Activated T-cell treated with anti-CD3 and anti-CD28 coated beads for 4 hours (primary cell): ENCODE measurements around the gene DMGDH.

Experiments used
- DNase-seq: peaks from one replicate; pipeline ENCODE4 v3.0.0-alpha.2; 2020

Gene DMGDH

DNA sequence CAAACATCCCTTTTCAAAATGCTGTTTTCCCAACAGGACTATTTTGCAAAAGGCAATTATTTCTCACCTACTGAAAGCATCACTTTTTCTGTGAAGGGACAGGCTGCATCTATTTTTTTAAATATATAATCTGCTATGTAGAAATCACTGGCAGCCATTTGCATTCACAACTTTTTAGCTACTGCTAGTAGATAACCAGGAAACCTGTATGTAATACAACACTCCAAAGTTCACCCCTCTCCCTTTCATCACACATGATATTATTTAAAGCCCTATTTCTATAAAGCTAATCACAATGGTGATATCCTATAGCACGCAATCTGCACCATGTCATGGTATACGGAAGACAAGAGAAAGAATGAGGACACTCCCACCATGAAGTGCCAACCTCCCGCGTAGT is 9.8 kb downstream of the DMGDH start:
- no peak for DNase-seq

DNA sequence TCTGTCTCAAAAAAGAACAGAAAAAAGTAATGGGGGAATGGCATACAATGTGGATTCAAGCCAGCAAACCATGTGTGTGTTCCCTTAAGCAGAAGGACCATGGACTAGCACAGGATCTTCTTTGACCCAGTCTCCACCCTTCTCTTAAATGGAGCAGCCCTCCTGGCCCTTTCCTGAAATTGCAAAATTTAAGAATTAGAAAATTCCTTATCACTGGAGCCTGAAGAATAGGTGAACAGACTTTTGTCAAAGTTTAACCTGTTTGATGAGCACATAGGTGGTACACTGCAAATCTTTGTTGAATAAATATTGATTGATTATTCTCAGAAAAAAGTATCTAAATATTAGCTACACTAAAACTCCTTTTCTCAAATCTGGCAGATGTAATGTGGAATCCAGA is 12.6 kb downstream of the DMGDH start:
- no peak for DNase-seq

DNA sequence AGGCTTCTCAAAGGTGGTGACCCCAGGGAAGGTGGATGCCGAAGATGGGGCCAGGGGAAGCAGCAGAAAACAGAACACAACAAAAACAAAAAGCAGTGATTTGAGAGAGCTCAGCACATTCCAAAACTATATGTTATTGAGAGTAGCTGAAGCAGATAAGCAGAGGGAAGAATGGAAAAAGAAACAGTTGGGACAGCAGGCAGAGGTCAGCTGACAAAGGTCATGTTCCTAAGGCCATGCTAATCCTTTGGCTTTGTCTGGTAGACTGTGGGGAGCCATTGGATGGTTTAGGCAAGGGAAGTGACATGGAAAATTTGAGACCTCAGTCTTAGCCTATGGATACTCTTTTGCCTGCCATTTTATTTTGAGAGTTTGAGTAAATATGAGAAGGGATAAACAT is 14.5 kb downstream of the DMGDH start:
- DNase-seq = no peak

DNA sequence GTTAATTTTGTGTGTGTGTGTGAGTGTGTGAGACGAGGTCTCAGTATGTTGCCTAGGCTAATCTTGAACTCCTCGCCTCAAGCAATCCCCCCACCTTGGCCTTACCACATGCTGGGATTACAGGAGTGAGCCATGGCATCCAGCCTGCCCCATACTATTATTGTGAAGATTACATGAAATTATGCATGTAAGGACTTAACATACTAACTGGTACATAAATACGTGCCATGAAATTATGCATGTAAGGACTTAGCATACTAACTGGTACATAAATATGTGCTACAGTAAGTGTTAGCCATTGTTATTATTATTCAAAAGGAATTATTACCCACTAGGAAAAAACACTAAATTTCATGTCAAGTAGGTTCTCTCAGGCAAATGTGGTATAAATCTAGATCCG is 16.2 kb downstream of the DMGDH start:
- DNase-seq = no peak

DNA sequence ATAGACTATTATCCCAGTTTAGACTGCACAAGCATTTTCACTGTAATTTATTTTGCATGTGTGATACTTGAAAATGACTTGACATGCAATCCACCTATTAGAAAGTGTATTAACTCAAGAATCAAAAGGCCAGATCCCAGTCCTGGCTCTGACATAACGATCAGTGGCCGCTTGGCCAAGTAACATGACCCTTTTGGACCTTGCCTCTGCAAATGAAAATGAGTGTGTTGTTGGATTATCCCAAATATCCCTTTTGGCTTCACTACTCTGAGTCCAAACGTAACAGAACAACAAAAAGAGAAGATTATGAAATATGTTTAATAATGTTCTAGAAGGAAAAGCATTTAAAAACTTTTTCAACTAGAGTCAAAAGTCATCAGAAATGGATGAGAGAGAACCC is 19.0 kb downstream of the DMGDH start:
- no peak for DNase-seq

DNA sequence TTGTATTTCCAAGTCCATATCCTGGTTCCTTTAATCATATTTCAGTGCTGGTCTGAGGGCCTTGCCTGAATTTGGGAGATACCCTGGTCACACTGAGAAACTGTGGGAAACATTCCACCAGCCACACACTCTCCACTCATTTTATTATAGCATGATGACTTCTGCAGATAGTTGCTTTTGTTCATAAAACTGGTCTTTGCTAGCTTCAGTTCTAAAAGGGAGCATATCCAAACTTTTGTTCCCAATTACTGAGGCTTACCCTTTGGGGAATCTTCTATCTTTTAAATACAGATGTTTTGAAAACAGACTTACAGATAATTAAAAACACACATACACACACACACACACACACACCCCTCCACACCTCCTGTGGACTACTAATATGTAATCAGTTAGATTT is 21.0 kb downstream of the DMGDH start:
- DNase-seq = no peak

DNA sequence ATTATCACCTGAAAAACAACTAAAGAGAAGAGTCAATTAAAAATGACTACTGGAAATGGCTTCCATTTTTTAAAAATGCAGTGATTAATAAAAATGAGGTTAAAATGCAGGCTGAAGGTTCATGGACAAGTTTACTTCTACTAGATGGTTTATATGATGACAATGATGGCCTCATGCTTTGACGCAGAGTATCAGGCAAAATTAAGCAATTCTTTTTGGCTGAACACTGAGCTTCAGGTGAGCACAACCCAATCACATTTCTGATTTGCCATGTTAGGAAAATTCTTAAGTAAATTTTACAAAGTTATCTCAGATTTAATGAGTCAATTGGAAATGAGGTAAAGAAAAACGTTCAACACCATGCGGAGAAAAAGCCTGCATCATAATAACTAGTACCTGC is 22.3 kb downstream of the DMGDH start:
- no peak for DNase-seq

DNA sequence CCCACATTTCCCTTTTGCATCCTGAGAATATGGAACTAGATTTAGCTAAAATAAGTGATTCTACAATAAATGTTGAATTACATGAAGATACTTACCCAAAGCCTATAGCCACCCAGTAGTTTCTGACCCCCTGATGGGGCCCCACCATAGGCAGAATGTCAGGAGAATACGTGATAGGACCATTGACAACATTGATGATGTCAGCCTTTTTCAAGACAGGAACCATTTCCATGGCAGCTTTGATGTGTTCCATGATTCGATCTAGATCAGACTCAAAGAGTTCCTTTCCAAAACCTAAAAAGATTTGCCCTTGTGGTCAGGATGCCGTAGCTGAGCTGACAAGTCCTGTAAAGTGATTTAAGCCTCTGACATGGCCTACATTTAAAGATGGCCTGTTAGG is 27.3 kb downstream of the DMGDH start:
- DNase-seq = no peak

DNA sequence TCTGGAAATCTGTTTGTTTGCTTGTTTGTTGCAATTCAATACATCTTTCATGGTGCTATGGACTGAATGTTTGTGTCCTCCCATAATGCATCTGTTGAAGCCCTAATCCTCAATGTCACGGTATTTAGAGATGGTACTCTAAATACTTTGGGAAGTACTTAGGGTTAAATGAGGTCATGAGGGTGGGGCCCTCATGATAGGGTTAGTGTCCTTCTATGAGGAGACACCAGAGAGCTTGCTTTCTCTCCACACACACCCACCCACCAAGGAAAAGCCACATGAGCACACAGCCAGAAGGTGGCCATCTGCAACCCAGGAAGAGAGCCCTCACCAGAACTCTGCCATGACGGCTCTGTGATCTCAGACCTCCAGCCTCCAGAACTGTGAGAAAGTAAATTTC is 32.7 kb downstream of the DMGDH start:
- DNase-seq = no peak

DNA sequence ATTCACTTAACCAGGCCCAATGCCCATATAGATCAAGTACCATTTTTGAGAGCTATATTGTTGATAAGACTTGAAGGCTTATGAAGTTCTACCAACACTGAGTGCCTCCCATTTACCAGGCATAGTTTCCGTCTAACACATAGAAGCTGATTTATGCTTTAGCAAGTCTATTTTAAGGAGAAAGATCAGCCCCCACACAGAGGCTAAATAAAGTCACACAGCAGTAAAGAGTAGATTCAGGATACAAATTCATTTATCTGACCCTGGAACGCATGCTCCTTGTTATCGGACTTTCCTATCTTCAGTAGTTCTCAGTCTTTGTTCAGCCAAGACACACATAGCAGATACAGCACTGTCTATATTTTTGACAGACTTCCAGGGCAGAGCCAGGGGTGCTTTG is 34.2 kb downstream of the DMGDH start:
- DNase-seq = no peak

DNA sequence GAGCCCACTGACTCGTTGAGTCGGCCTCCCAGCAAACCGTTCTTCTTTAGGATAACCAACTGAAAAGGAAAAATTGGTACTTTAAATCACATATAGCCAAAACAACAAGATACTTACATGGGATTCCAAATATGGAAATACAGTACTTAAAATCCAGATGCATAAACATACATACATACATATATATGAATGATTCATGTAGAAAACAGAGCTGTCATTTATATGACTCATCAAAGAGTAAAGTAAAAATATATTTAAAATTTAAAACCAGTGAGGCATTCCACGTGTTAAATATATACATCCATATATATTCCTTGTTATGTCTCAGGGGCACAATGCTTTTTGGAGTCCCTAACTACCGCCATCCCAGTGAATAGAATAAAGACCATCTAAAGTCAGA is 36.7 kb downstream of the DMGDH start:
- DNase-seq = no peak

DNA sequence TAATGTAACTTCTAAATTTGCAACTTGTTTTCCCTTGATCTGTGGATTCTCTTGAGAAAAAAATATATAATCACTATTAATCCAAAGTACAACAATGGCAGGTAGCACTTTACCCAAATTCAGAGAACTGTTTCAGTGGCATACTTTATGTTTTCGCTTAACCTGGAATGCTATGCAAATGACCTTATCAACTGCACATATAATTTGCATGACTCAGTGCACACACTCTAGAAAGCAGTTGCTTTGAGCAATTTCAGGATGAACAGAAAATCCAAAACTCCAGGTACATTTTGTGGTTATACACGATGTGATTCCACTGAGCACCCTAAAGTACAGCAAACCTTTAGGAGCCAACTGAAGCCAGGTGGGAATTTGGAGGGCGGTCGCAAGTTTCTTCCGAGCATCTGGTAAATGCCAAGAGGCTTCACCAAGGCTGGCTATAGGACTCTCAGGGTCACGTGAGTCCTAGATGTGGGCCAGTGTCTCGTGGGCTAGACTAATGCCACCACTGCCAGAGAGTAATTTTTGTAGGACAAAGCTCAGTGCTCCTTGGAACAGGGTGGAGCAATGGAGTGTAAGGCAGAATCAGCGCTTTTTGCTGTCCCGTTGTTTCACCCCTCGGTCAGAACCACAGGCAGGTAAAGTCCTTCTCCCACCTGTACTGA is 37.3 kb downstream of the DMGDH start:
- no peak for DNase-seq

DNA sequence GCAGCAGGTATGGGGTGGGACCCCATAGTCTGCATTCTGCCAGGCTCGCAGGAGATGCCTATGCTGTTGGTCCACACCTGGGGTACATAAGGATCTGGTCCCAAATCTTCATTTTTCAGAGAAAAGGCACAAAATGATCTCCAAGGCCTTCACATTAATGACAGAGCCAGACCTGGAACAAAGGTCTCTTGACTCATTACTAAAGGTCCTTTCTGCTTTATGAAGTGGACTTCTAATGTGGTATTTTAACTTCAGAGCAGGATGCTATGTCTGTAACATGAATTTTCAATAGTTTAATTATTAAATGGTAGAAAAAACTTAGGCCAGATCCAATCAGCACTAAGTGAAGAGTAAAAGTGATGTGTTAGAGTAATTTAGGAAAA is 38.0 kb downstream of the DMGDH start:
- no peak for DNase-seq

DNA sequence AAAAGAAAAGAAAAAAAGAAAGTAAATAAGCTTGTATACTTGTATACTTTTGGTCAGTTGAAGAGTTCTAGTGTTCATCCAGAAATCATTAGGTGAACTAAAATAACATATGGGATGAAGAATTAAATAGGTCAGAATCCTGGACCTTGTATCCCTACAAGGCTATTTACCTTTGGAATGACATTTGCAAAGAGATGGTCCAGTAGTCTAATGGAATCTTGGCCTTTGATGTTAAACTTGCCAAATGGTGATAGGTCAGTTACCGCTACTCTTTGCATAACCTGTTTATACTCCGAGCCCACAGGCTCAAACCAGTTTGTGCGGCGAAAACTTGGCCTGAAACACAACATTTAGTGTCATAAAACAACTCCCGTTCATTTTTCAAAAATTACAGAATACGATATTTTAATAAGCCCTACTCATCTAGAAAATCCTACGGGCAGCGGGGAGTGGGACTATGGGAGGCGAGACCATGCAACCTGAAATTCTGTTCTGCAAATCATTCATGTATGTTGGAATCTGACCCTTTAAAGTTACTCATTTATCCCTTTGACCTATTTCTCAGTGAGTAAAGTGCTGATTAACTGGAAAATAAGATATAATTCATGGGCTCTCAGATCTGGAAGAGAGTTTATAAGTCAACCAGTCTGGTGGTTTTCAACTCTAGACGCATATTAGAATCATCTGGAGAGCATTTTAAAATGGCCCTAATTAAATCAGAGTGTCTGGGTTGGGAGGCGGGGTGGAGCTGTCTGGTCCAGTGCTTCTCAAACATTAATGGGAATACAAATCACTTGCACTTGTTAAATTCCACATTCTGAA is 38.6 kb downstream of the DMGDH start:
- no peak for DNase-seq

DNA sequence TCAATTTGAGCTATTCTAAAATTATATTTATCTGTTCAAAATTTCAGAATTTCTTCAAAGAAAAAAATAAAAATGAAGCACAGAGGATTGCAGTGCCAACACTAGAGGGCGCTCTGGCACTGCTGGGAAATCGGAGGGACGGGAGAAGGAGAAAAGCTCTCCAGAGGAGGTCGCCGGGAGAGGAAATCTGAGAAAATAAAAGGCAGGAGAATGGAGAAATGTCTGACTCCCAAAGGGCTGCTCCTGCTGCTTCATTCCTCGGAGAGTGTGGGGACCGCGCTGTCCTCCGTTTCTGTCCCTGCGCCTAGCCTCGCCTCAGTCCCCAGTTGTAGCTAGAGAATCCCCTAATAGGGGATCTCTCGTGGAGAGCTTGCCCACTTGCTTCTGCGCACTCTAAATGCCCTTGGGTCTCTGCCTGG is 44.4 kb downstream of the DMGDH start:
- DNase-seq = peak; percentile 37

DNA sequence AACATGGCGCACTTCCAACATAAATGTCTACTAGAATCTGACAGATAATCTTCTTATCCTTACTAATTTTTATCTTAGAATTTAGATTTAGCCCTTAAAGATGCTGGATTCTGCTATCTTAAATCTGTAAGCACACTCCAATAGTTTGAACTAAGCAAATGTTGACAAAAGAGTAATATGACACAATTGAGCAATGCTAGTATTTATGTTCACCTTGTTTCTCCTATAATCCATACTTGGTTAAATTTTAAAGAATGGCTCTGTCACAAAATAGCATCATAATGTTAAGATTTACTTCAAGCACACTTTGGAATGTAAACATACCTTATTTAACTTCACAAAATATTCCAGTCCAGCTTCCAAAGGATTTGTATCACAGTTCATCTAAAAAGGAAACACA is 45.5 kb downstream of the DMGDH start:
- no peak for DNase-seq

DNA sequence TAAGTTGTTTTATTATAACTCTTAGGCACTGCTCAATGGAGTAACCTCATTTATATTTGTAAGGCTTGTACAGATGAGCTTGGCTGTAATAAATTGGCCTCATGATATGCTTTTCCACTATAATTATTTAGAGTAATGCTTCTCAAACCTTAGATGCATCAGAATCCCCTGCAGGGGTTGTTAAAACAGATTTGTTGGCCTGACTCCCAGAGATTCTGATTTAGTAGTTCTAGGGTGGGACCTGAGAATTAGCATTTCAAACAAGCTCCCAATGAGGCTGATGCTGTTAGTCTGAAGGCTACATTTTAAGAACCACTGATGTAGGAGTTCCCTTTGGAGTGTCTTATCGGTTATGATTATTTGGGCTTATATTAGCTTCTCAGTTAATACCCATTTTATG is 46.1 kb downstream of the DMGDH start:
- DNase-seq = no peak

DNA sequence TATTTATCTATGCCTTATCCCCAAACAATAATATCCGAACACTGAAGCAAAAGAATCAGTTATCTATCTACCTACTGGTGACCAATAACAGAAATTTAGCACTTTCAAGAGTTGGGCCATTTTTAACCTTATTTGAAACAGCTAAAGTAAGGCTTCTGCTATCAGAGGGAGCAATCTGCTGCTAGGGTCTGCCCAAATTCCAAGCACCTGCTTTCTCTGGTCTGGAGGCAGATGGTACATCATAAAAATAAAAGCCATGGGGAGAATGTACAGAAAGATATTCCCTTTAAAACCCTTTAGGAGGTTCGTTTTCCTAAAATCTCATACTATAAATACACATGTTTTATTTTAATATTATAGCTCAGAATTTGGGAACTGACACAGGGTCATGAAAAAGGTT is 46.7 kb downstream of the DMGDH start:
- DNase-seq = no peak

DNA sequence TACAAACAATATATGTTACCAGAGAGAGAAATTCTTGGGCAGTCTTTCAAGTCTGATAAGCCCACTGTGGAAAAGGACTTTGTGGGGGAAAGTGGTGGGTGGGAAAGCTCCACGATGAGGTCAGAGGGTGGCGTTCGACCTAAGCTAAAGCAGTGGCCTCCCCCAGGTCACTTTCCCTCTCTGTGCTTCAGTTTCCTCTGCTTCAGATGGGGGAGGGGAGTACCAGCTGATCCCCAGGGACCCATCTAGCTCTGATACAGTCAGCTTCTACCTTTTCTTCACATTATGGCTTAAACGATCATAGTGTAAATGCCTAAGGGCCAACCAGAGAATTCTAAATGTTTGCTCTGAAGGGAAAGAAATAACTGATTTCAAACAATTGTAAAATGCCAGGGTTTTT is 47.7 kb downstream of the DMGDH start:
- DNase-seq = no peak

DNA sequence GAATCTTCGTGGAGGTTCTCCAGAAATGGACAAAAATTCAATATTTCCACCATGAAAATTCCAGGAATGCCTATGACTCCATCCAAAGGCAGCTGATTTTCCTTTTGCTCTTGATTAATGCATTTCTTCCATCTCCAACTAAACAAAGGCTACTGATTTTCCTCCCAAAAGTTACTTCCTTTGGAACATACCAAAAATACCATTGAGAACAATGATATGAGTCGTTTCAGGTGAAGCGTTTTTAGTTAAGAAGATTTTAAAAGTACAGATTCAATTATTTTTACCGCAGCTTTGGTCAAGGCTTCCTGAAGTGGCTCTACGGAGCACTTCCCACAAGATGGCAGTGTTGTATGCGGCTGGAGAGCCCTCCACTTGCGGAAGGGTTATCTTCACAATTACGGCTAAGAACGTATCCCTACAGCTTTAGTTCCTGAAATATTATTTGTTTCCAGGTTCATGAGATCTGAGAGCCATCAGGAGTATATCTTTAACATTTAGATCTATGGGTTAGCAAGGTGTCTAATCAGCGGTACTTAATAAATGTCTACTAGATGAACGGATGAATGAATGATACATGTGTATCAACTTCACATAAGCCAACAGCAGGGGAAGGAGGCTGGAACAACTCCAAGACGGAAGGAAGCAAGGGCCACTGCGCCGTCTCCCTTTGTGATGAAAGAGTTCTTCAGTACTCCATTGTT is 48.5 kb downstream of the DMGDH start:
- peak; percentile 2 for DNase-seq

DNA sequence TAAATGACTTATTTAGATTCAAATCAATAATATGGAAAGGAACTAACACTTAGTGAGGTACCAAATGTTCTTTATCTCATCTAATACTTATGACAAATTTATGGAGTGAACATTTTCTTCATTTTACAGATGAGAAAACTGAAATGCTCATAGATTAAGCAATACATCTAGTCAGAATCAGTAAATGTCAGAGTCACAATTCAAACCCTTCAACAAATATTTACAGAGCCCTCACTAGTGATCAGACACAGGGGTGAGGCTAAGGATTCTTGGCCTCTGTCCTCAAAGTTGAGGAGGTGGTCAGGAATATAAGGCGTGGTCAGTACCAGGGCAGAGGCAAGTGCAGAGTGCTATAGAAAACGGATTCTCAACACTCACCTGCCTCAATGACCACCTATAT is 54.8 kb downstream of the DMGDH start:
- no peak for DNase-seq

DNA sequence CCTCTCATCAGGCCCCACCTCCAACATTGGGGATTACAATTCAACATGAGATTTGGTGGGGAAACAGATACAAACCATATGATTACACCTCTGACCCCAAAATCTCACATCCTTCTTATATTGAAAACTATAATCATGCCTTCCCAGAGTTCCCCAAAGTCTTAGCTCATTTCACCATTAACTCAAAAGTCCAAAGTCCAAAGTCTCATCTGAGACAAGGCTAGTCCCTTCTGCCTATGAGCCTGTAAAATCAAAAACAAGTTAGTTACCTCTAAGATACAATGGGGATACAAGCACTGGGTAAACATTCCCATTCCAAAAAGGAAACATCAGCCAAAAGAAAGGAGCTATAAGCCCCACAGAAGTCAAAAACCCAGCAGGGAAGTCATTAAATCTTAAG is 57.6 kb downstream of the DMGDH start:
- no peak for DNase-seq

DNA sequence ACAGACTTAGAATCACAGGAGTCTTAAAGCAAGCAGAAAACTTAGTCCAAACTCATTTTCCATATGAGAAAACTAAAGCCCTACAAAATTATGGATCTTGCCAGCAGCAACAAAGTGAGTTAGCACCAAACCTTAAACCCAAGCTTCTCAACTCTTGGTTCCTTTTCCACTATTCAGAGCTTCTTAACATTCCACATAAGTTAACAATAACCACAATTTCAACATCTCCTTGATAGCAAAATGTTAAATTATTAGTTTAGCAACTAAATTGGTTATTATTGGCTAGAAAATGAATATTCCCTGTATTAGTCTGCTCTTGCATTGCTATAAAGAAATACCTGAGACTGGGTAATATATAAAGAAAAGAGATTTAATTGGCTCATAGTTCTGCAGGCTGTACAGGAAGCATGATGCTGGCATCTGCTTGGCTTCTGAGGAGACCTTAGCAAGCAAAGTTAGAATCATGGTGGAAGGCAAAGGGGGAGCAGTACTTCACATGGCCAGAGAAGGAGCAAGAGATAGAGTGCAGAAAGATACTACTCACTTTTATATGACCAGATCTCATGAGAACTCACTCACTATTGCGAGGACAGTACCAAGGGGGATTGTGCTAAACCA is 58.1 kb downstream of the DMGDH start:
- DNase-seq = no peak

DNA sequence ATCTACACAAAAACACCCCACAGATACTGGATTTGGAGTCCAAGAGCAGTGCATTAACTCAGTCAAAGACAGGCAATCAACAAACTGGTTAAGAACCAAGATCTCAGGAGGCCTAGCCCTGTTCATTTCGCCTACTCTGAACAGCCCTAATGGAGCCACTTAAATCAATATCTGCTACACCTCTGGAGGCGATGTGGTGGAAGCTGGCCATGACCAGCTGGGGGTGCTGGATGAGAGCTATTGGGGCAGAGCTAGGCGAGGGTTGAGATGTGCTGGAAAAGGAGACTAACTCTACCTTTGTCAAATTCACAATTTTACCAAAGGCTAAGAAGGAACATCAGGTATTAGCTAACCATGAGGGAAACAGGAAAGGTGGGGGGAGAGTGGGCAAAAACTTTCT is 61.1 kb downstream of the DMGDH start:
- no peak for DNase-seq
